Neuronal stem cell (in vitro differentiated cells): ENCODE data around the gene BAIAP2.

Experiments
- DNase-seq: peaks from one replicate; pipeline ENCODE4 v3.0.0-alpha.2; 2013; ENCODE audit warnings: low spot score
- H2AFZ ChIP-seq: one replicate; pipeline ENCODE4 v1.6.1; 2013; ENCODE audit warnings: mild to moderate bottlenecking, low read length, inconsistent platforms
- H2AK5ac ChIP-seq: 2 replicates; pipeline ENCODE4 v1.6.1; 2013; ENCODE audit warnings: low read depth, mild to moderate bottlenecking, inconsistent platforms, low read length, moderate library complexity, mixed read lengths
- H2BK120ac ChIP-seq: 2 replicates; pipeline ENCODE4 v1.6.1; 2013; ENCODE audit warnings: low read depth, mild to moderate bottlenecking, inconsistent platforms, low read length, moderate library complexity, mixed read lengths
- H2BK12ac ChIP-seq: one replicate; pipeline ENCODE4 v1.6.1; 2013; ENCODE audit warnings: low read length, inconsistent platforms
- H2BK15ac ChIP-seq: 2 replicates; pipeline ENCODE4 v1.6.1; 2013; ENCODE audit warnings: mild to moderate bottlenecking, low read length, inconsistent platforms, mixed read lengths
- H2BK5ac ChIP-seq: one replicate; pipeline ENCODE4 v1.6.1; 2013; ENCODE audit warnings: inconsistent platforms, mild to moderate bottlenecking, low read length, moderate library complexity
- H3K14ac ChIP-seq: one replicate; pipeline ENCODE4 v1.6.1; 2013; ENCODE audit warnings: low read length, inconsistent platforms
- H3K18ac ChIP-seq: 2 replicates; pipeline ENCODE4 v1.6.1; 2013; ENCODE audit warnings: low read length, inconsistent platforms
- H3K23ac ChIP-seq: 2 replicates; pipeline ENCODE4 v1.6.1; 2013; ENCODE audit warnings: low read depth, mild to moderate bottlenecking, mixed read lengths, low read length, inconsistent platforms; ENCODE audit not compliant: poor library complexity
- H3K27ac ChIP-seq: replicated peaks from 3 replicates; pipeline ENCODE4 v1.5.1; 2013; ENCODE audit warnings: low read length, inconsistent platforms
- H3K27me3 ChIP-seq, 3 experiments: 2 replicates each; pipeline ENCODE4 v1.6.1; 2013; ENCODE audit warnings: low read length in 3 of 3, mild to moderate bottlenecking in 2 of 3, inconsistent platforms in 1 of 3, low read depth in 1 of 3, mixed read lengths in 1 of 3, moderate library complexity in 1 of 3; ENCODE audit not compliant: control insufficient read depth in 3 of 3, insufficient read depth in 3 of 3
- H3K36me3 ChIP-seq, 2 donors: replicated peaks in 1 of 2; 2 replicates each; pipeline ENCODE4 v1.6.1; 2013; ENCODE audit warnings: low read length in 2 of 2; ENCODE audit not compliant: control insufficient read depth in 2 of 2, insufficient read depth in 2 of 2
- H3K4ac ChIP-seq: 2 replicates; pipeline ENCODE4 v1.6.1; 2013; ENCODE audit warnings: inconsistent platforms, mild to moderate bottlenecking, low read length, moderate library complexity
- H3K4me1 ChIP-seq, 2 donors: 1 replicate in 1 of 2; 2 replicates in 1 of 2; pipeline ENCODE4 v1.6.1; 2013; ENCODE audit warnings: low read length in 2 of 2, low read depth in 1 of 2; ENCODE audit not compliant: control insufficient read depth in 2 of 2, insufficient read depth in 1 of 2
- H3K4me2 ChIP-seq: one replicate; pipeline ENCODE4 v1.6.1; 2013; ENCODE audit warnings: mild to moderate bottlenecking, low read length, inconsistent platforms; ENCODE audit not compliant: insufficient read depth, poor library complexity, severe bottlenecking
- H3K4me3 ChIP-seq, 2 donors: 2 replicates each; pipeline ENCODE4 v1.5.1; 2013; ENCODE audit warnings: low read length in 2 of 2, mild to moderate bottlenecking in 2 of 2, inconsistent platforms in 1 of 2, moderate library complexity in 1 of 2
- H3K79me1 ChIP-seq: one replicate; pipeline ENCODE4 v1.6.1; 2013; ENCODE audit warnings: low read depth, mild to moderate bottlenecking, inconsistent platforms, low read length, moderate library complexity
- H3K9ac ChIP-seq: one replicate; pipeline ENCODE4 v1.6.1; 2013; ENCODE audit warnings: mild to moderate bottlenecking, low read depth, low read length, inconsistent platforms; ENCODE audit not compliant: poor library complexity
- H3K9me3 ChIP-seq, 2 donors: replicated peaks in 1 of 2; 2 replicates each; pipeline versions ENCODE3 to v1.6.1; 2013; ENCODE audit warnings: low read length in 2 of 2, mild to moderate bottlenecking in 2 of 2, inconsistent platforms in 1 of 2, low read depth in 1 of 2, mixed read lengths in 1 of 2, moderate library complexity in 1 of 2; ENCODE audit not compliant: control insufficient read depth in 2 of 2, insufficient read depth in 1 of 2
- H4K8ac ChIP-seq: one replicate; pipeline ENCODE4 v1.6.1; 2013; ENCODE audit warnings: low read depth, mild to moderate bottlenecking, inconsistent platforms, low read length, moderate library complexity
- H4K91ac ChIP-seq: one replicate; pipeline ENCODE4 v1.6.1; 2013; ENCODE audit warnings: low read length, low read depth, mild to moderate bottlenecking, inconsistent platforms; ENCODE audit not compliant: poor library complexity
- WGBS, 2 donors: extraction: QIAGEN DNeasy Blood & Tissue Kit; methylation state at CpG; one replicate each; pipeline ENCODE4 v1.1.7; 2013; ENCODE audit warnings: missing lambda C conversion rate in 2 of 2, mixed read lengths in 1 of 2; ENCODE audit not compliant: insufficient read length in 2 of 2, insufficient replicate concordance in 1 of 2; ENCODE audit errors: extremely low coverage in 2 of 2; 5-methylcytosine and 5-hydroxymethylcytosine counted together

Gene BAIAP2

GRCh38 chr17:81082177-81083073, 47.5 kb downstream of the BAIAP2 start:
- H4K8ac ChIP-seq: no peak overlapping the region
- no peak overlapping the region for H2BK12ac ChIP-seq
- H3K18ac ChIP-seq: peak overlapping the region; percentile 21
- H3K27ac ChIP-seq: no peak overlapping the region
- H4K91ac ChIP-seq: no peak overlapping the region
- no peak overlapping the region for H2AK5ac ChIP-seq
- no peak overlapping the region for H2BK120ac ChIP-seq
- peaks cover 0 to 7% of the 10 kb centered on the region in 2 donors for H3K4me1 ChIP-seq
- DNase-seq: no peak
- no peaks in the 10 kb centered on the region for H3K9me3 ChIP-seq
- peak overlapping the region; percentile 72 for H3K9ac ChIP-seq
- peak overlapping the region; percentile 25 for H3K23ac ChIP-seq
- H2AFZ ChIP-seq: no peak overlapping the region
- no peak overlapping the region for H2BK15ac ChIP-seq
- WGBS, 2 donors: no CpG with 5 or more reads among the region's 33 CpGs
- no peaks in the 10 kb centered on the region for H3K27me3 ChIP-seq
- H3K4me2 ChIP-seq: no peak overlapping the region
- H3K36me3 ChIP-seq: peaks cover 18 to 41% of the 10 kb centered on the region in 2 donors
- H3K4me3 ChIP-seq: no peak overlapping the region
- no peak overlapping the region for H3K4ac ChIP-seq
- H3K14ac ChIP-seq: peak overlapping the region; percentile 56
- H2BK5ac ChIP-seq: peak overlapping the region; percentile 21
- H3K79me1 ChIP-seq: peaks cover 18% of the 10 kb centered on the region

- Histone ChIP-seq H3K4me3 (no peak overlapping the region), H3K4me2 (no peak overlapping the region), H3K79me1 (peaks cover 18% of the 10 kb centered on the region), H2AK5ac (no peak overlapping the region), H3K9me3 (no peaks in the 10 kb centered on the region), H3K18ac (peak overlapping the region; percentile 21), H3K27me3 (no peaks in the 10 kb centered on the region), H3K23ac (no peak overlapping the region), H3K4me1 (peaks cover 0 to 7% of the 10 kb centered on the region in 2 donors), H2AFZ (no peak overlapping the region), H4K8ac (no peak overlapping the region), H3K9ac (no peak overlapping the region), H3K14ac (no peak overlapping the region), H4K91ac (no peak overlapping the region), H2BK15ac (no peak overlapping the region), H3K4ac (no peak overlapping the region), H3K36me3 (peaks cover 25 to 49% of the 10 kb centered on the region in 2 donors), H2BK5ac (peak overlapping the region; percentile 21), H2BK12ac (no peak overlapping the region), H2BK120ac (no peak overlapping the region), H3K27ac (no peak overlapping the region)
- DNase-seq: no peak
- no CpG with 5 or more reads among the region's 27 CpGs for WGBS, 2 donors
These were observed 48.3 kb downstream of the BAIAP2 start for GRCh38 chr17:81083125-81083765.

GRCh38 chr17:81084680-81085419, 49.9 kb downstream of the BAIAP2 start:
- Histone ChIP-seq H2BK120ac (no peak overlapping the region), H2BK15ac (no peak overlapping the region), H3K4me2 (no peak overlapping the region), H2AK5ac (no peak overlapping the region), H3K4me1 (peaks cover 0 to 6% of the 10 kb centered on the region in 2 donors), H3K79me1 (peaks cover 18% of the 10 kb centered on the region), H3K23ac (no peak overlapping the region), H2BK12ac (no peak overlapping the region), H4K8ac (no peak overlapping the region), H2BK5ac (no peak overlapping the region), H3K27ac (no peak overlapping the region), H3K9ac (peak overlapping the region; percentile 47), H3K14ac (no peak overlapping the region), H3K27me3 (no peaks in the 10 kb centered on the region), H3K18ac (no peak overlapping the region), H3K9me3 (no peaks in the 10 kb centered on the region), H4K91ac (no peak overlapping the region), H3K36me3 (peaks cover 28 to 50% of the 10 kb centered on the region in 2 donors), H3K4me3 (no peak overlapping the region), H2AFZ (no peak overlapping the region), H3K4ac (no peak overlapping the region)
- no peak for DNase-seq
- WGBS, 2 donors: no CpG with 5 or more reads among the region's 26 CpGs
